Hindlimb muscle (tissue), 1 donor: ENCODE measurements around the gene KIFC1. TPM values are rescaled to one million over a fixed set of nuclear protein-coding genes. Genes with fewer than 3 reads are reported as not detected.
"Not testable (repeated sequence)": the region's sequence is repeated elsewhere in the genome, so short reads cannot be mapped to it uniquely, and the experiment has no call there.

Source experiments
- DNase-seq: peaks from one replicate; pipeline ENCODE4 v3.0.0-alpha.2; 2013
- polyA plus RNA-seq: library from polyadenylated mRNA; unstranded; fragments of 120-200 nt; gene quantifications from one replicate; pipeline ENCODE4 v1.2.1, GENCODE V29; 2013; ENCODE audit not compliant: insufficient read length

KIFC1 gene
- polyA plus RNA-seq, 1 donor: 18.1 TPM

DNA sequence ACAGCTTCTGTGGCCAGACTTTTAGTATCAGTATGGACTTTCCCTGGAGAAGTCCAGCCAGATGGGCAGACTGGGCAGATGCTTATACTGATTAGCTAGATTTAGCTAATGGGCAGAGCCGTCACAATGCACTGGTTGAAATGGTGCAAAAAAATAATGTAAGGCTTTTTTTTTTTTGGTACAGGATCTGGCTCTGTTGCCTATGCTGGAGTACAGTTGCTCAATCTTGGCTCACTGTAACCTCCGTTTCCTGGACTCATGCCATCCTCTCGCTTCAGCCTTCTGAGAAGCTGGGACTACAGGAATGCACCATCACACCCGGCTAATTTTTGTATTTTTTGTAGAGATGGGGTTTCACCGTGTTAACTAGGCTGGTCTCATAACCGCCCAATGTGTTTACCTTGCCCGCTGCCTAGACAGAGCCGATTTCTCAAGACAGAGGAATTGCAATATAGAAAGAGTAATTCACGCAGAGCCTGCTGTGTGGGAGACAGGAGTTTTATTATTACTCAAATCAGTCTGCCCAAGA, 16.4 kb upstream of the KIFC1 start:
- peak; percentile 89 for DNase-seq

DNA sequence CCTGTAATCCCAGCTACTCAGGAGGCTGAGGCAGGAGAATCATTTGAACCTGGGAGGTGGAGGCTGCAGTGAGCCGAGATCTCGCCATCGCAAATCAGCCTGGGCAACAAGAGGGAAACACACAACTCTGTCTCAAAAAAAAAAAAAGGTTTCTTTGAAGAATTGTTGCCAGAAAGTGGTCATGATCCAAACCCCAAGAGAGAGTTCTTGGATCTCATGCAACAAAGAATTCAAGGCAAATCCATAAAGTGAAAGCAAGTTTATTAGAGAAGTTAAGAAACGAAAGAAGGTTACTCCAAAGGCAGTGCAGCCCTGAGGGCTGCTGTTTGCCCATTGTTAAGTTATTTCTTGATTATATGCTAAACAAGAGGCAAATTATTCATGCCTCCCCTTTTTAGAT, 14.5 kb upstream of the KIFC1 start:
- peak; percentile 34 for DNase-seq

DNA sequence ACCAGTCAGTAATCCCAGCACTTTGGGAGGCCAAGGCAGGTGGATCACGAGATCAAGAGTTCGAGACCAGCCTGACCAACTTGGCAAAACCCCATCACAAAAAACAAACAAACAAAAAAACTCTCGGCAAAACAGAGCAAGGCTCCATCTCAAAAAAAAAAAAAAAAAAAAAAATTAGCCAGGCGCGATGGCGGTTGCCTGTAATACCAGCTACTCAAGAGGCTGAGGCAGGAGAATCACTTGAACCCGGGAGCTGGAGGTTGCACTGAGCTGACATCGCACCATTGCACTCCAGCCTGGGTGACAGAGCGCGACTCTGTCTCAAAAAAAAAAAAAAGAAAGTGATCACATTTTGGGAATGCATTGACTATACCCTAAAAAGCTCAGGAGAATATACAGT, 12.4 kb upstream of the KIFC1 start:
- not testable (repeated sequence) for DNase-seq

DNA sequence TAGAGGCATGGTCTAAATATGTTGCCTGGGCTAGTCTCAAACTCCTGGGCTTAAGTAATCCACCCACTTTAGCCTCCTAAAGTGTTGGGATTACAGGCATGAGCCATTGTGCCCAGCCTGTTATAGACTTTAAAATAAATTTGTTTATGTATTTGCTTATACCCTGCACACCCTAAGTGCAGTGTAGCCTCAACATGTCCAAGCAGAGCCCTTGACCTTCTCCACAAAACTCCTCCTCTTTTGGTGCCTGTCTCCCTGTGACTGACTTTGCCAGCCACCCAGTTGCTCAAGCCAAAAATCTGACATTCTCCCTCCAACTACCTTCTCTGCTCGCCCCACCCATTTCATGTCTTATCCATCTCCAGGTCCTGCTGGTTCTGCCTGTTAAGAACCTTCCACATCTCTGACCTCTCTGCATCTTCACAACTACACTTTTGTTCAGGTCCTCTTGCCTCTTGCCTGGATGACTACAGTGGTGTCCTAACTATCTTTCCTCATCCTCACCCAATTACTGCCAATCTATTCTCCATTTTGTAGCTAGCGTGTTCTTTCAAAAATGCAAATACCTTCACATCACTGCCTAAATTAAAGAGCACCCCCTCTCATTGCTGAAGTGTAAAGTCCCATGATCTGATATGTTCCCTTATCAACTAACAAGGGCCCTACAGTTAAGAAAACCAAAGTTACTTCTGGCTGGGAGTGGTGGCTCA, 11.2 kb upstream of the KIFC1 start:
- DNase-seq: no peak

DNA sequence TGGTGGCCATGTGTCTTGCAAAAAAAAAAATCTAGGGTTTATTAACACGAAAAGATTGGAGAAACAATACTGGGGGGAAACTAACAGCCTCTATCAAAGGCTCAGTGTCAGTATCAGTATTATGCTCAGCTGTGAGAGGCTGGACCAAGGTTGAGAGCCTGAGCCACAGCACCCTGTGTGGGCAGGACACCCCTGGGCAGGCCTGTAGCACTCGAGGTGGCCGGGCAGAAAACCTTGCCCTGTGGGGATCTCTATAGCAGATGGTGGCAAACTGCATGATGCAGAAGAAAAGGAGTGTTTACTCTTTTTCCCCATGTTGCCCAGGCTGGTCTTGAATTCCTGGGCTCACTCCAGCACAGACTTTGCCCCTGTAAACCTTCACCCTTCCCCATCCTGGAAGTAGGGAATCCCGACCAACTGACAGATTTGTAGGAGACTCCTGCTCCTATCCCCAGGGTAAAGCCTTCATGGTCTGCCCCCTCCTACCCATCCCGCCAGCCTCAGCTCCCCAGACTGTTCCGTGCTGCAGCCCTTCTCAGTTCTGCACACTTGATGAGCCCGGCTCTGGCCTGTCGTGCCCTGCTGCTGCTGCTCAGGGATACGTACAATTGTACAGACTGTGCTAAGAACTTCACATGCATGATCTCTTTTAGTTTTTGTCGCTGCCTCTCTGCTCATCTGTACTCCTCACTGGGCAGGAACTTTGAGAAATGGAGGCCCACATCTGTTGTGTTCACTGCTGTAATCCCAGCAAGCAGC, 8.0 kb upstream of the KIFC1 start:
- no peak for DNase-seq

DNA sequence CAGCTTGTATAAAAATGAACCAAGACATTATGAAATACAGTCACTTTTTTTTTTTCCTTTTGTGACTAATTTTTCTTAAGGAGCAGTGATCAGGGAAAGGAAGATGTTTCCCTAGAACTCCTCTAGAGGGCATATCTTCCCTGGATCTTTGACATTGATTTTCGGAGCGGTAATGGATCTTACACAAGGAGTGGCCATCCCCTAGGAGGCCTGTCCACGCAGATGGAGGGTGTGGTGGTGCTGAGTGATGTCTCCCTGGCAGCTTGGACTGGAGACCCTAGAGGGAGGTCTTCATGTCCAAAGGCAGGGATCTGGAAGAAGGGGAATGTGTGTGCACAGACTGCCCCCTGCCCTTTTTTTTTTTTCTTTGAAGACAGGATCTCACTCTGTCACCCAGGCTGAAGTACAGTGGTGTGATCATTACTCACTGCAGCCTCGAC, 7.0 kb upstream of the KIFC1 start:
- no peak for DNase-seq

DNA sequence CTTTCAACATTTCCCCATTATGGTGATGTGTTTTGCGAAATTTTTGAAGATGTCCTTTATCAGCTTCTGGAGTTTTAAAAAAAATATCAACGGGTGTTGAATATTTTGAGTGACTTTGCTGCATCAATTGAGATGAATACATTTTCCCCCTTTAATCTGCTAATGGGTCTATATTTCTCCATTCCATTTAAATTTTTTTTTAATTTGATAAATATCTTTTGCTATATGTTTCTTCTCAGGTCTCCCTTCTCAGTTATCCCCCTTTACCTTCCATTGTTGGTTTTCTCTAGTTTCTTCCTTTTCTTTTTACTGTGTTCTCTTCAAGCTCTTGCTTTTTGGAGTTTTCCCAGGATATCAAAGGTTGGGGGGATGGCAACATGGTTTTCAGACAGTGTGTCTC, 1.4 kb upstream of the KIFC1 start:
- DNase-seq: no peak

DNA sequence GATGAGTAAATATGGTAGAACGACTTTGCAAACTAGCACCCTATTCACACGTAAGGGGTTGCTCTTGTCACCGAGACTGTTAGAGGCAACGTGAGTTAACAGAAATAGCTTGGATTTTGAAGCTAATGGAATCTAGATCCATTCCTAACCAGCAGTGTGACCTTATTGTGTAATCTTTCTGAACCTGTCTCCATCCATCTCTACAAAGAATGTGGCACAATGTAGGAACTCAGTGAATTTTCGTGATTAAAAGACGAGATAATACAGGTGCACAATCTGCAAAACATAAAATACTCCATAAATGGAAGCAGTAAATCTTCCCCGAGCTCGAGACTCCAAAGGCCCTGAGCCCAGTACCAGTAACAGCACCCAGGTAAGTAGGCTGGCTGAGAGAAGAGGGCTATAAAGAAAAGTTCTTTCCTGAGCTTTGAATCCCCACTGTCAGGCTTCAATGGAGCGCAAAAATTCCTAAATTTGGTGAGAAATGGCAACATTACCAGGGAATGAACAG, 801 bp upstream of the KIFC1 start:
- no peak for DNase-seq

DNA sequence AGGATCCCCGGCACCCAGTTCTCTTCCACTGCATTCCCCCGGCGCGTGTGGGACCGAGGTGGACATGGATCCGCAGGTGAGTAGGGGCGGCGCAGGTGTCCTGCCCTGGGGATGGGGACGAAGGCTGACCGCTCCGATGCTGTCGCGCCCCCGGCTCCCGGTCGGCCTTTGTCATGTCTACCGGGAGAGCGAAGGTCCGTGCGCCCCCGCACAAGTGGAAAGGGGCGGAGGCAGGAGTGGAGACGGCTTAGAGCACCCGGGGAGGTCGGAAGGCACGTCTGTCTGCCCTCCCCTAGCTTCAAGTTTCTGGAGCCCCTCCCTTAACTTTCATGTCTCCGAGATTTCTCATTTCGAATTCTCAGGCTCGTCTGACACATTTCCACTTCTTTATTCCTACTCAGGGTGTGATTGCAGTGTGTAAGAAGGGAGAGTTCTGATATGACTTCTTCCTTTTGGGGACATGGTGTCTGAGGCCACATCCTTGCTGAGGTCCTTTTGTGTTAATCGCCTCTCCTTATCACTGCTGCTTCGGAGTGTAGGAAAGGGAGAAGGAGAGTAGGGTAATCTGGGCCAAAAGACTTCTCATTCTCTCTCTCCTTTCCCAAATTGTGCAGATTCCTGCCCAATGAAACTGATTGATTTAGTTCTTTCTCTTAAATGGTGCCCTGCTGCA, 435 bp downstream of the KIFC1 start:
- DNase-seq: no peak

DNA sequence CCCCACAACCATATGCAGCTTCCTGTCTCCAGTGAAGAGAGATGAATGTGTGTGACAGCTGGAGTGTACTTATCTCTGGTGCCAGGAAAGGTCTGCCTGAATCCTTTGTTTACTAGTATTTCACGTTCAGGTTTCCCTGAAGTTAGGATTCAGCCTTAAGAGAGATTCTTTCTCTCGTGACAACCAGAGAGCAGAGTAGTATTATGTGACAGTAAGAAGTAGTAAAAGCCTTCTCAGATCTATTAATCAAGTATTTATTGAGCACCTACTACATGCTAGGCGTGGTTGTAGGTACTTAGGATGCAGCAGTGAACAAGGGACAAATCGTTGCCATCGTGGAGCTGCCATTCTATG, 949 bp downstream of the KIFC1 start:
- DNase-seq: no peak

DNA sequence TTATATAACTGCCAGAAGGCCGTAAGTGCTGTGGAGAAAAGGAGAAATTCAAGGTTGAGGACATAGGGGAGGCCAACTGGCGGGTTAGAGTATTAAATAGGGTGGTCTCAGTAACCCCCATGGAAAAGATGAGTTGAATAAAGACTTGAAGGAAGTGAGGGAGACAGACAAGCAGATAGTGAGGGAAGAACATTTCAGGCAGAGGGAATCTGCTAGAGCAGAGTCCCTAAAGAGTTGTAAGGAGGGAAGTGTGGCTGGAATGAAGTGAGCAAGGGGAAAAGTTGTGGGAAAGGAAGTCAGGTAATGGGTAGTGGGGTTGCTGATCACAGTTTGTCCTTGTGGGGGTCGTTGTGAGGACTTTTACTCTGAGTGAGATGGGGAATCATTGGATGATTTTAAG, 1.4 kb downstream of the KIFC1 start:
- no peak for DNase-seq

DNA sequence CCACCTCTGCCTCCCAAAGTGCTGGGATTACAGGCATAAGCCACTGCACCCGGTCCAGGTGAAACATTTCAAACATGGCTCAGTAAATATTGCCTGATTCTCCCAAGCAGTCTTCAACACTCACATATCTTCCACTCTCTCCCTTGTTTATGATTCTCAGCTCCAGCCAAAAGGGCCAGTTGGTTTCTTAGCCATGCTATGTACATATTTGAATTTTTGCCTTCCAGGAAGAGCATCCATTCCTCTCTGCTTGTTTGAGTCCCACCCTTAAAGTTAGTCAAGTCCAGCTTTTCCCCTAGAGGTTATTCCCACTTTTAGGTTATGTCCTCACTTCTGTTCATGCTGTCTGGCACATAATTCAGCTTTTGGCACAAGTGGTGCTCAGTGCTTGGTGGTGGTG, 5.9 kb downstream of the KIFC1 start:
- no peak for DNase-seq

DNA sequence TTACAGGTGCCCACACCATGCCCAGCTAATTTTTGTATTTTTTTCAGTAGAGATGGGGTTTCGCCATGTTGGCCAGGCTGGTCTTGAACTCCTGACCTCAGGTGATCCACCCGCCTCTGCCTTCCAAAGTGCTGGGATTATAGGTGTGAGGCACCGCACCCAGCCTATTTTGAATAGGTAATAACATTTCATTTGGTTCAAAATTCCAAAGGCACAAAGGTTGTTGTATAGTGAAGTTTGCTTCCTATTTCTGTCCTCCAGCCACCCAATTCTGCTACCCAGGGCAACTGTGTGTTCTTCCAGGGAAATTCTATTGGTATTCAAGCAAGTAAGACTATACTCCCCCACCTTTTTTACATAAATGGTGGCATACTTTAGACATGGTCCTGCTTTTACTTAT, 7.0 kb downstream of the KIFC1 start:
- not testable (repeated sequence) for DNase-seq

DNA sequence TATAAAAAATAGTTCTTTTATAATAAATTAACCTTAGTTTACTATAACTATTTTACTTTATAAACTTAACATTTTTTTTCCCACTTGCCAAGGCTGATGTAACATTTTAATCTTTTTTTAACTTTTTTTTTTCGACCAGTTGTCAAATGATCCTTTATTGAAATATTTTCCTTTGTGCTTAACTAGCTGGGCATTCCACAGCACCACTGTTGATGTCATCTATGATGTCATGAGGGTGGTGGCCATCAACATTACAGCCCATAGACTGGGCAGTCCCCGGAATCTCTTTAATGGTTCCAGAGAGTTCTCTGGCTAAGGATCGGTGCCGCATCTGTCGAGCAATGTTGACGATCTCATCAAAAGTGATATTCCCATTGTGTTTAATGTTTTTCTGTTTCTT, 8.3 kb downstream of the KIFC1 start:
- not testable (repeated sequence) for DNase-seq

DNA sequence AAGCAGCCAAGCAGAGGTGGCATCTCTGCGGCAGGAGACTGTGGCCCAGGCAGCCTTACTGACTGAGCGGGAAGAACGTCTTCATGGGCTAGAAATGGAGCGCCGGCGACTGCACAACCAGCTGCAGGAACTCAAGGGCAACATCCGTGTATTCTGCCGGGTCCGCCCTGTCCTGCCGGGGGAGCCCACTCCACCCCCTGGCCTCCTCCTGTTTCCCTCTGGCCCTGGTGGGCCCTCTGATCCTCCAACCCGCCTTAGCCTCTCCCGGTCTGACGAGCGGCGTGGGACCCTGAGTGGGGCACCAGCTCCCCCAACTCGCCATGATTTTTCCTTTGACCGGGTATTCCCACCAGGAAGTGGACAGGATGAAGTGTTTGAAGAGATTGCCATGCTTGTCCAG, 13.3 kb downstream of the KIFC1 start:
- DNase-seq: no peak

DNA sequence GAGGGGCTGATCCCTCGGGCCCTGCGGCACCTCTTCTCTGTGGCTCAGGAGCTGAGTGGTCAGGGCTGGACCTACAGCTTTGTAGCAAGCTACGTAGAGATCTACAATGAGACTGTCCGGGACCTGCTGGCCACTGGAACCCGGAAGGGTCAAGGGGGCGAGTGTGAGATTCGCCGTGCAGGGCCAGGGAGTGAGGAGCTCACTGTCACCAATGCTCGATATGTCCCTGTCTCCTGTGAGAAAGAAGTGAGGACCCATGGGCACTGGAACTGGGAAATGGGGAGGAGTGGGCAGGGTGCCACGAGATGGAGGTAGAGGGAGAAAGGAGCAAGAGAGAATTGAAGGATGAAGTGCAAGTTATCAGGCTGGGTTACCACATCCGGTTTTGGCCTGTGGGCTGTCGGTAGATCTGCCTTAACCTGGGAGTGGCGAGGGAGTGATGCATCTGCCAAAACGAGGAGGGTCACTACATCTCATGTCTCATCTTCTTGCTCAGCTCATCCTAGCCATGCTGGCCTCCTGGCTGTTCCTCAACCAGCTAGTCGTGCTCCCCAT, 13.8 kb downstream of the KIFC1 start:
- no peak for DNase-seq

DNA sequence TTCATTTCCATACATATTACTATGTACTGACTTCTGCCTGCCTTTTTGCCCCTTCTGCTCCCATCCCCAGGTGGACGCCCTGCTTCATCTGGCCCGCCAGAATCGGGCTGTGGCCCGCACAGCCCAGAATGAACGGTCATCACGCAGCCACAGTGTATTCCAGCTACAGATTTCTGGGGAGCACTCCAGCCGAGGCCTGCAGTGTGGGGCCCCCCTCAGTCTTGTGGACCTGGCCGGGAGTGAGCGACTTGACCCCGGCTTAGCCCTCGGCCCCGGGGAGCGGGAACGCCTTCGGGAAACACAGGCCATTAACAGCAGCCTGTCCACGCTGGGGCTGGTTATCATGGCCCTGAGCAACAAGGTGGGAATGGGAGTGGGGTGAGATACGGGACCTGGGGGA, 14.5 kb downstream of the KIFC1 start:
- no peak for DNase-seq

DNA sequence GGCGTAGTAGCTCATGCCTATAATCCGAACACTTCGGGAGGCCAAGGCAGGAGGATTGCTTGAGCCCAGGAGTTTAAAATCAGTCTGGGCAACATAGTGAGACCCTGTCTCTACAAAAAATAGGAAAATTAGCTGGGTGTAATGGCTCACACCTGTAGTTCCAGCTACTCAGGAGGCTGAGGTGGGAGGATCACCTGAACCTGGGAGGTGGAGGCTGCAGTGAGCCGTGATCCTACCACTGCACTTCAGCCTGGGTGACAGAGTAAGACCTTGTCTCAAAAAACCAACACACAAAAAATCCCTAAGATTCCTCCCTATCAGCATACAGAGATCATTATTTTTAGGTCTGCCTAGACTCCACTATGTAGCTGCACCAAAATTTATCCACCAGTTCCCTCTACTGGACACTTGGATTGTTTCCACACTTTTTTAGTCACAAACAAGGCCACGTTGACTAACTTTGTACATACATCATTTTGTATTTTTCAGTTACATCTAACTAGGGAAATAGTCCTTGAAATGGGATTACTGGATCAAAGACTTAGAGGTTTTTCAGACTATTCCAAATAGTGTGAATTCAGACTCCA, 15.6 kb downstream of the KIFC1 start:
- DNase-seq: no peak

DNA sequence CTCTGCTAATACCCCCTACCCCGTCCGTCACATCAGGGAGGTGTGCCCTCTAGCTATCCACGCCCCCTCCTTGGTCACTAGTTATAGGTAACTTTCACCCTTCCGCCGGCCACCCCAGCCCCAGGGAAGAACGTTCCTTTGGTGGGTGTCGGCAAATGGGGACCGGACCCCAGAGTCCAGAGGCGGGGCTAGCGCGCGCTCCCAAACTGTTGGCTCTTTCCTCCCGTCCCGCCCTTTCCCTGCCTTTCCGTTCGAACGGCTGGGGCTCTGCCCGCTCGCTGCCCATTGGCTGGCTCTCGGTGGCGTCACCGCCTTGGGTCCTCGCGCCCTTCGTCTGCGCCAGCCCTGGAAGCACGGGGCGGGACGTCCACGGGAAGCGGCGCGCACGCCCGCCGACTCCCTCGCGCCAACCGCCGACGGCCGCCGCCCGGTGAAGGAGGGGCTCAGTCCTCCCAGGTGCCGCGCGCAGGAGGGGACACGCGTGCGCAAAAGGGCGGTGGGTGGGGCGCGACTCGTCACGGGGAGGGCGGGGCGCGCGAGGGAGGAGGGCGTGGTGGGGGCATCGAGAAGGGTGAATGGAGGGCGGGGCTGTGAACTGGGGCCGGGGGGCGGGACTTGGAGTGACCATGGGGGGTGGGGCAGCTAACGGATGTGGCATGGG, 18.6 kb downstream of the KIFC1 start:
- DNase-seq: peak; percentile 97

DNA sequence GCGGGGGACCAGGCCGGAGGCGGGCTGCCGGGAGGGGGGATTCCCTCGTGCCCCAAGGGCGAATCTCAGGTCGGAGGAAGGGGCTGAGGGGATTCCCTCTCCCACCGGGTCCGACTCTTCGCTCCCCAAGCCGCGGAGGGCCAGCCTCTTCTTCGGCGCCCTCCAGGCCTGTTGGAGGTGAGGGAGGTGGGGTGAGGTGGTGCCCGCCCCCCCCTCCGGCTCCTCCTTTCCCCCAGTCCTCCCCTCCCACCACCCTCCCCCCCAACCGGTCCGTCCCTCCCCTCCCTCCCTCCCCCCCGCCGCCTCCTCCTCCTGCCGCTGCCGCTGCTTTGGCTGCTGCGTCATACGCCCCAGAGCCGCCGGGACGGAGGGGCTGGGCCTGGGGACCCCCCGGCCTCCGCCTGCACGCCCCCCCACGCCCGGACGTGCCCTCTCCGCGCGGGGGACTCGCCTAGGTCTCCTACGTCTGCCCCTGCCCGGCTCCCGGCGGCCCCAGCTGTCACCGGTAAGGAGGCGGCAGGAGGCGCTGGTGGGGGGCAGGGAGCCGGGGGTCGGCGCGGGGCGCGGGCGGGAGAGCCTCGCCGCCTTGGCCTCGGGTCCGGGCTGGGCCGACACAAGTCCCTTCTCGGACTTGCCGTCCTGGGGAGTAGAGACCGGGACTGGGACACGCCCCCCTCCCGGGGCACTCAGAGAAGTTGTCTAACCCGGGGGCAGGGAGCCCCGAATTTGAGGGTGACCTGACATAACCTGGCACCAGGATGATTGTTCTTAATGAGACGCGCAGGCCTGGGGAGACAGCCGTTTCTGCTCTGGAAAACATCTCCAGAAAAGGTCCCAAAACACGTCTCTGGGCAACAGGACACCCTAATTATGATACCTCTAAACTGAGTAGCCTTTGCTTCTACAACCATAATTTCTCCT, 19.3 kb downstream of the KIFC1 start, which contains the start of gene PHF1:
Gene PHF1 (plus strand): TSS at position 304 of the 921 bp plus-strand sequence. CDS start 1,250 bp downstream, outside the sequence.
- DNase-seq: no peak

DNA sequence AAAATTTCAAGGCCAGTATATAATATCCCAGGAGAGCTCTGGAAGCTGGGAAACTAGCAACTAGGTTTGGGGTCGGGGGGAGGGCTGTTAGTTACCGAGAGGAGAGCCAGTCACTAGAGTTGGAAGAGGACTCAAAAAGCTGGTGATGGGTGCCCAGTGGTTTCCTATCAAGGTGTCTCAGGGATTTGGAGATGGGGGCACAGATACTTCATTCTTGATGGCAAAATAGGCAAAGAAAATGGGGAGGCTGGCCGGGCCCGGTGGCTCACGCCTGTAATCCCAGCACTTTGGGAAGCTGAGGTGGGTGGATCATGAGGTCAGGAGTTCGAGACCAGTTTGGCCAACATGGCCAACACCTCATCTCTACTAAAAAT, 20.0 kb downstream of the KIFC1 start:
- DNase-seq: no peak
